Upper lobe of left lung (tissue), 4 donors: ENCODE data around the gene RASGEF1C.
A peak's percentile ranks its signal among the peaks of the same experiment; 100 is the strongest.

Source experiments
- POLR2A ChIP-seq, 4 donors: fragments of 450-650 bp; IDR thresholded peaks; one replicate each; pipeline ENCODE4 v1.5.1; 2016 to 2017; ENCODE audit warnings: antibody characterized with exemption in 4 of 4, mild to moderate bottlenecking in 2 of 4
- TF ChIP-seq, protein P1 (sequence below), 6 experiments: fragments of 450-650 bp in 4 of 6; fragments of 200-600 bp in 2 of 6; sonication (generic) in 2 of 6; IDR thresholded peaks; one replicate each; pipeline ENCODE4 v1.5.1; 2016 to 2019; ENCODE audit warnings: antibody characterized with exemption in 6 of 6

DNA sequence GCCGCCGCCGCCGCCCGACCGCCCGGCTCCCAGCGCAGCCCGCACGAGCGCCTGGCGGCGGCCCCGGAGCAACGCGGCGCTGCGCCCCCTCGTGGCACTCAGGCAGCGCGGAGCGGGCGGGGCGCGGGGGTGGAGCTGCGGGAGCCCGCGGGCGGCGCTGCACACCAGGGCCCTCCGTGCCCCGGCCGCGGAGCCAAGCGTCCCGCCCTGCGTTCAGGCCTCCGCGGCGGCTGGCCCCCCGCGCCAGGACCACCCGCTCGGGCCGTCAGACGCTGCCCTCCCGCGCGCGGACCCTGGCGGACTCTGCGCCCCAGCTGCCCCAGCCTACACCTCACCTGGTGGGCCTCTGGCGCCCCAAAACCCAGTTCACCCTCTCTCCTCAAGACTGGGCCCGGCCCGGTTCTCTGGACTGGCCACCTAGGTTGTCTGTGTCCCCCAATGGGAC is at the start of gene RASGEF1C:
- TF ChIP-seq, protein P1, sequence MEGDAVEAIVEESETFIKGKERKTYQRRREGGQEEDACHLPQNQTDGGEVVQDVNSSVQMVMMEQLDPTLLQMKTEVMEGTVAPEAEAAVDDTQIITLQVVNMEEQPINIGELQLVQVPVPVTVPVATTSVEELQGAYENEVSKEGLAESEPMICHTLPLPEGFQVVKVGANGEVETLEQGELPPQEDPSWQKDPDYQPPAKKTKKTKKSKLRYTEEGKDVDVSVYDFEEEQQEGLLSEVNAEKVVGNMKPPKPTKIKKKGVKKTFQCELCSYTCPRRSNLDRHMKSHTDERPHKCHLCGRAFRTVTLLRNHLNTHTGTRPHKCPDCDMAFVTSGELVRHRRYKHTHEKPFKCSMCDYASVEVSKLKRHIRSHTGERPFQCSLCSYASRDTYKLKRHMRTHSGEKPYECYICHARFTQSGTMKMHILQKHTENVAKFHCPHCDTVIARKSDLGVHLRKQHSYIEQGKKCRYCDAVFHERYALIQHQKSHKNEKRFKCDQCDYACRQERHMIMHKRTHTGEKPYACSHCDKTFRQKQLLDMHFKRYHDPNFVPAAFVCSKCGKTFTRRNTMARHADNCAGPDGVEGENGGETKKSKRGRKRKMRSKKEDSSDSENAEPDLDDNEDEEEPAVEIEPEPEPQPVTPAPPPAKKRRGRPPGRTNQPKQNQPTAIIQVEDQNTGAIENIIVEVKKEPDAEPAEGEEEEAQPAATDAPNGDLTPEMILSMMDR (IDR thresholded peaks at IDR 0.05): peak in 5 of 6 experiments; percentile 58 to 77 (median 60)
- no peak for TF ChIP-seq POLR2A (IDR thresholded peaks at IDR 0.05)
